HEK293 (cell line): ENCODE measurements around the gene ZNF821.

Experiments used
- CTCF ChIA-PET: fragments of 350-600 bp; formaldehyde crosslinking; extraction: SDS; loops from one replicate; lab custom pipeline; 2021; ENCODE audit warnings: antibody characterized with exemption; lab: Yijun Ruan, JAX
- POLR2A ChIA-PET: fragments of 300-600 bp; formaldehyde crosslinking; extraction: SDS; loops from one replicate; lab custom pipeline; 2020; ENCODE audit warnings: antibody characterized with exemption, inconsistent platforms; lab: Yijun Ruan, JAX
- H3K27ac ChIP-seq: fragments of 200-500 bp; sonication (Bioruptor generic); 2 replicates; pipeline ENCODE4 v1.5.1; 2014; ENCODE audit warnings: low read depth, low read length, control low read depth, inconsistent platforms; ENCODE audit errors: extremely low read depth
- H3K36me3 ChIP-seq, 2 experiments: fragments of 200-500 bp in 1 of 2; sonication (Bioruptor generic) in 1 of 2; 1 replicate in 1 of 2; 2 replicates in 1 of 2; pipeline ENCODE4 v1.5.1; 2014 to 2017; ENCODE audit warnings: inconsistent platforms in 2 of 2, low read length in 2 of 2; ENCODE audit not compliant: control insufficient read depth in 2 of 2, insufficient read depth in 1 of 2
- H3K4me1 ChIP-seq: fragments of 200-500 bp; sonication (Bioruptor generic); 2 replicates; pipeline ENCODE4 v1.5.1; 2014; ENCODE audit warnings: mild to moderate bottlenecking, low read length, inconsistent platforms; ENCODE audit not compliant: control insufficient read depth, insufficient read depth
- H3K4me3 ChIP-seq: 2 replicates; pipeline ENCODE4 v1.5.1; 2011; ENCODE audit warnings: low read depth, mild to moderate bottlenecking, control low read depth, low read length, moderate library complexity
- H3K9me3 ChIP-seq: fragments of 200-500 bp; sonication (Bioruptor generic); 2 replicates; pipeline ENCODE4 v1.5.1; 2014; ENCODE audit warnings: low read depth, low read length, inconsistent platforms; ENCODE audit not compliant: control insufficient read depth, insufficient read depth
- EGR2 ChIP-seq: fragments of 450-650 bp; formaldehyde crosslinking; IDR thresholded peaks from 2 replicates; pipeline ENCODE4 v1.5.1; 2016; ENCODE audit warnings: low read depth, missing biosample characterization, missing genetic modification characterization
- HOXD13 ChIP-seq: sonication (generic); formaldehyde crosslinking; IDR thresholded peaks from 2 replicates; pipeline ENCODE4 v1.8.0; 2022; ENCODE audit warnings: missing genetic modification reagents, borderline replicate concordance
- ZBTB17 ChIP-seq: fragments of 450-650 bp; formaldehyde crosslinking; IDR thresholded peaks from 2 replicates; pipeline ENCODE4 v1.5.1; 2016; ENCODE audit warnings: missing biosample characterization, missing genetic modification characterization
- ZEB2 ChIP-seq: fragments of 450-650 bp; formaldehyde crosslinking; IDR thresholded peaks from 2 replicates; pipeline ENCODE4 v1.5.1; 2016; ENCODE audit warnings: missing biosample characterization, missing genetic modification characterization
- ZIC2 ChIP-seq: fragments of 450-650 bp; formaldehyde crosslinking; IDR thresholded peaks from 2 replicates; pipeline ENCODE4 v1.5.1; 2016; ENCODE audit warnings: missing biosample characterization, missing genetic modification characterization
- ZNF175 ChIP-seq: fragments of 450-650 bp; formaldehyde crosslinking; IDR thresholded peaks from 2 replicates; pipeline ENCODE4 v1.5.1; 2016; ENCODE audit warnings: missing biosample characterization, missing genetic modification characterization
- ZNF202 ChIP-seq: fragments of 450-650 bp; formaldehyde crosslinking; IDR thresholded peaks from 2 replicates; pipeline ENCODE4 v1.5.1; 2016; ENCODE audit warnings: missing biosample characterization, missing genetic modification characterization, borderline replicate concordance
- ZNF214 ChIP-seq: fragments of 450-650 bp; formaldehyde crosslinking; IDR thresholded peaks from 2 replicates; pipeline ENCODE4 v1.5.1; 2017; ENCODE audit warnings: missing biosample characterization, mild to moderate bottlenecking, missing genetic modification characterization, borderline replicate concordance
- ZNF221 ChIP-seq: fragments of 450-650 bp; formaldehyde crosslinking; IDR thresholded peaks from 2 replicates; pipeline ENCODE4 v1.5.1; 2017; ENCODE audit warnings: missing biosample characterization, missing genetic modification characterization, borderline replicate concordance
- ZNF223 ChIP-seq: fragments of 450-650 bp; formaldehyde crosslinking; IDR thresholded peaks from 2 replicates; pipeline ENCODE4 v1.5.1; 2016; ENCODE audit warnings: missing biosample characterization, missing genetic modification characterization
- ZNF248 ChIP-seq: fragments of 450-650 bp; formaldehyde crosslinking; IDR thresholded peaks from 2 replicates; pipeline ENCODE4 v1.5.1; 2017; ENCODE audit warnings: missing biosample characterization, missing genetic modification characterization
- ZNF324 ChIP-seq: fragments of 450-650 bp; formaldehyde crosslinking; IDR thresholded peaks from 2 replicates; pipeline ENCODE4 v1.5.1; 2016; ENCODE audit warnings: missing biosample characterization, missing genetic modification characterization
- ZNF354C ChIP-seq: fragments of 450-650 bp; formaldehyde crosslinking; IDR thresholded peaks from 2 replicates; pipeline ENCODE4 v1.5.1; 2016; ENCODE audit warnings: missing biosample characterization, missing genetic modification characterization, low read depth, borderline replicate concordance
- ZNF544 ChIP-seq: fragments of 450-650 bp; formaldehyde crosslinking; IDR thresholded peaks from 2 replicates; pipeline ENCODE4 v1.5.0; 2017; ENCODE audit warnings: missing biosample characterization, missing genetic modification characterization
- ZNF548 ChIP-seq: fragments of 450-650 bp; formaldehyde crosslinking; IDR thresholded peaks from 2 replicates; pipeline ENCODE4 v1.5.1; 2016; ENCODE audit warnings: missing biosample characterization, missing genetic modification characterization
- ZNF600 ChIP-seq: fragments of 450-650 bp; formaldehyde crosslinking; IDR thresholded peaks from 2 replicates; pipeline ENCODE4 v1.5.1; 2016; ENCODE audit warnings: missing biosample characterization, missing genetic modification characterization
- ZNF701 ChIP-seq: fragments of 450-650 bp; formaldehyde crosslinking; IDR thresholded peaks from 2 replicates; pipeline ENCODE4 v1.5.1; 2016; ENCODE audit warnings: missing biosample characterization, missing genetic modification characterization
- ZNF777 ChIP-seq: fragments of 450-650 bp; formaldehyde crosslinking; IDR thresholded peaks from 2 replicates; pipeline ENCODE4 v1.5.1; 2017; ENCODE audit warnings: missing biosample characterization, missing genetic modification characterization, borderline replicate concordance
- ZNF785 ChIP-seq: fragments of 450-650 bp; formaldehyde crosslinking; IDR thresholded peaks from 2 replicates; pipeline ENCODE4 v1.5.1; 2016; ENCODE audit warnings: missing biosample characterization, missing genetic modification characterization
- ZSCAN30 ChIP-seq: fragments of 450-650 bp; IDR thresholded peaks from 2 replicates; pipeline ENCODE4 v1.5.1; 2018; ENCODE audit warnings: missing biosample characterization, mild to moderate bottlenecking, missing genetic modification characterization, moderate library complexity
- TF ChIP-seq, protein P1 (sequence below): fragments of 450-650 bp; formaldehyde crosslinking; IDR thresholded peaks from 2 replicates; pipeline ENCODE4 v1.5.1; 2017; ENCODE audit warnings: missing biosample characterization, missing genetic modification characterization
- TF ChIP-seq, protein P2 (sequence below): fragments of 450-650 bp; formaldehyde crosslinking; IDR thresholded peaks from 2 replicates; pipeline ENCODE4 v1.5.1; 2016; ENCODE audit warnings: missing biosample characterization, missing genetic modification characterization
- TF ChIP-seq, protein P3 (sequence below): fragments of 450-650 bp; formaldehyde crosslinking; IDR thresholded peaks from 2 replicates; pipeline ENCODE4 v1.5.1; 2017; ENCODE audit warnings: missing biosample characterization, missing genetic modification characterization
- TF ChIP-seq, protein P4 (sequence below): fragments of 450-650 bp; IDR thresholded peaks from 2 replicates; pipeline ENCODE4 v1.5.1; 2018; ENCODE audit warnings: missing biosample characterization, missing genetic modification characterization

ZNF821 gene

DNA sequence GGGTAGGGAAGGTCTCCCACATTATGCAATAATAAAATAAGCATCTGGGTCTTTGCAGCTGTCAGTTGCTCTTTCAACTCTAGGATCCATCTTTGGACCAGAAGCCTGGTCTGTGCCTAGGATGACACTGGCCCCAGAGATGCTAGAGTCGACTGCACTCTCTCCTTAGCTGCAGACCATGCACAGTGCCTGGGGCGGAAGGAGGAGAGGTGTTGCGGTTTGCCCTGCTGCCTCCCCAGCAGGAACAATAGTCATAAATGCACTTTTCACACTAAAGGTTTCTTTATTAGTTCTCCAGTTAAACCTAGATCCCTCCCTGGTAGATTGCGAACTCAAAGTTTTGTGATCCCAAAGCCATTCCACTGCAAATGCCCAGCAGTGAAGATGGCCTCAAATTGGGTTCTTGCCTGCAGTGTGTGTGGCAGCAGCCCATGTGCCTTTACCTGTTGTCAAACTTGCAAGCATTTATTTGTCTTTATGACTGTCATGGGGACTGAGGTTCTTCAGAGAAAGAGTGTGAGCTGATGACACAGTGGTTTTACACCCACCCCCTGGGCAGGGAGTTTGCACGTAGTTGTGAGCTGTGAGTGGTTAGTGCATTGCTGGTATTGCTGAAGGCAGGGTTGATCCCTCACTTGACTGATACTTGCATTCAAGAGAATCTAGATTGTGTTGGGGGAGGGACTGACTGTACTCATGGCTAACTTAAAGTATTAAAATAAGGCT lies 27.9 kb downstream of the ZNF821 start:
- no peaks in the 10 kb centered on the region for H3K4me1 ChIP-seq
- POLR2A ChIA-PET = no interaction called here
- no peak overlapping the region for H3K4me3 ChIP-seq
- H3K9me3 ChIP-seq = no peaks in the 10 kb centered on the region
- no peak for TF ChIP-seq ZNF214 (tag by site-specific recombination)
- no peak for TF ChIP-seq ZNF175 (tag by site-specific recombination)
- no peak for TF ChIP-seq ZNF248 (tag by site-specific recombination)
- TF ChIP-seq ZNF785 (tag by site-specific recombination) = no peak
- no peak for TF ChIP-seq ZNF223 (tag by site-specific recombination)
- TF ChIP-seq ZNF544 (tag by site-specific recombination) = no peak
- TF ChIP-seq HOXD13 (CRISPR knock-in tag) = no peak
- TF ChIP-seq ZNF548 (tag by site-specific recombination) = no peak
- TF ChIP-seq ZNF324 (tag by site-specific recombination) = no peak
- no peak for TF ChIP-seq ZBTB17
- TF ChIP-seq ZNF221 (tag by site-specific recombination) = no peak
- CTCF ChIA-PET = interaction anchor here (0.6 to 4.3 kb wide), 2 partner anchors 26 to 36 kb away, joined by 5 to 22 read pairs; partner anchors contain the start of gene ZNF821
- peaks cover 6 to 76% of the 10 kb centered on the region in 2 experiments; a peak in 2 of 3 replicates for H3K36me3 ChIP-seq
- no peak overlapping the region for H3K27ac ChIP-seq

DNA sequence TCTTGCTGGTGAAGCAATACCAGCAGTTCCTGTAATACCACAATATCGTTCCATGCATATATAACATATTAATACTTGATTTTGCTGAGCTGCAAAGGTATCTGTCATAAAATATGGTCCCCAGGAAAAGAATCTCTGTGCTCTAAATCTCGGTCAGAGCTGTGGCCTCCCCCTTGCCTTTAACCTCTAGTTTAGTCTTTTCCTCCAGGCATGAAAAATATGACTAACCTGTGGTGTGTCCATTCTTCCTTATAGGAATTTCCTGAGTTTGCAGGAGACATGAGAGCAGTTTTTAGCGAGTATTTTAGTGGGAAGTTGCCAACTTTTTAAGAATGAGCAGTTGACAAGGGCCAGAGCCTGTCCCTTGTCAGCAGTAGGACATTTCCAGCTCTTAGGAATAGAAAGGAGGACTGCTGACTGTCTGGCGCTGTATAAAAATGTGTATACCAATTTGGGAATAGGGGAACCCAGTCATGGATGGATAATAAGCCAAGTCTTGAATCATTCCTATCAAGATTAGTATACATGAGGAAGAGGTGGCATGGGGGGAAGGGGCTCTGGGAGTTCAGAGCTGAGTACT lies 29.5 kb downstream of the ZNF821 start:
- Histone ChIP-seq H3K27ac (no peak overlapping the region), H3K9me3 (no peaks in the 10 kb centered on the region), H3K36me3 (peaks cover 11 to 79% of the 10 kb centered on the region in 2 experiments; a peak in 2 of 3 replicates), H3K4me1 (no peaks in the 10 kb centered on the region), H3K4me3 (no peak overlapping the region)
- no peak for TF ChIP-seq ZIC2
- TF ChIP-seq ZSCAN30 (tag by site-specific recombination) = no peak
- TF ChIP-seq, protein P1, sequence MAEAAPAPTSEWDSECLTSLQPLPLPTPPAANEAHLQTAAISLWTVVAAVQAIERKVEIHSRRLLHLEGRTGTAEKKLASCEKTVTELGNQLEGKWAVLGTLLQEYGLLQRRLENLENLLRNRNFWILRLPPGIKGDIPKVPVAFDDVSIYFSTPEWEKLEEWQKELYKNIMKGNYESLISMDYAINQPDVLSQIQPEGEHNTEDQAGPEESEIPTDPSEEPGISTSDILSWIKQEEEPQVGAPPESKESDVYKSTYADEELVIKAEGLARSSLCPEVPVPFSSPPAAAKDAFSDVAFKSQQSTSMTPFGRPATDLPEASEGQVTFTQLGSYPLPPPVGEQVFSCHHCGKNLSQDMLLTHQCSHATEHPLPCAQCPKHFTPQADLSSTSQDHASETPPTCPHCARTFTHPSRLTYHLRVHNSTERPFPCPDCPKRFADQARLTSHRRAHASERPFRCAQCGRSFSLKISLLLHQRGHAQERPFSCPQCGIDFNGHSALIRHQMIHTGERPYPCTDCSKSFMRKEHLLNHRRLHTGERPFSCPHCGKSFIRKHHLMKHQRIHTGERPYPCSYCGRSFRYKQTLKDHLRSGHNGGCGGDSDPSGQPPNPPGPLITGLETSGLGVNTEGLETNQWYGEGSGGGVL (tag by site-specific recombination) = no peak
- TF ChIP-seq, protein P2, sequence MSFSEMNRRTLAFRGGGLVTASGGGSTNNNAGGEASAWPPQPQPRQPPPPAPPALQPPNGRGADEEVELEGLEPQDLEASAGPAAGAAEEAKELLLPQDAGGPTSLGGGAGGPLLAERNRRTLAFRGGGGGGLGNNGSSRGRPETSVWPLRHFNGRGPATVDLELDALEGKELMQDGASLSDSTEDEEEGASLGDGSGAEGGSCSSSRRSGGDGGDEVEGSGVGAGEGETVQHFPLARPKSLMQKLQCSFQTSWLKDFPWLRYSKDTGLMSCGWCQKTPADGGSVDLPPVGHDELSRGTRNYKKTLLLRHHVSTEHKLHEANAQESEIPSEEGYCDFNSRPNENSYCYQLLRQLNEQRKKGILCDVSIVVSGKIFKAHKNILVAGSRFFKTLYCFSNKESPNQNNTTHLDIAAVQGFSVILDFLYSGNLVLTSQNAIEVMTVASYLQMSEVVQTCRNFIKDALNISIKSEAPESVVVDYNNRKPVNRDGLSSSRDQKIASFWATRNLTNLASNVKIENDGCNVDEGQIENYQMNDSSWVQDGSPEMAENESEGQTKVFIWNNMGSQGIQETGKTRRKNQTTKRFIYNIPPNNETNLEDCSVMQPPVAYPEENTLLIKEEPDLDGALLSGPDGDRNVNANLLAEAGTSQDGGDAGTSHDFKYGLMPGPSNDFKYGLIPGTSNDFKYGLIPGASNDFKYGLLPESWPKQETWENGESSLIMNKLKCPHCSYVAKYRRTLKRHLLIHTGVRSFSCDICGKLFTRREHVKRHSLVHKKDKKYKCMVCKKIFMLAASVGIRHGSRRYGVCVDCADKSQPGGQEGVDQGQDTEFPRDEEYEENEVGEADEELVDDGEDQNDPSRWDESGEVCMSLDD (tag by site-specific recombination) = no peak
- TF ChIP-seq HOXD13 (CRISPR knock-in tag) = no peak
- no peak for TF ChIP-seq EGR2 (tag by site-specific recombination)
- TF ChIP-seq, protein P3, sequence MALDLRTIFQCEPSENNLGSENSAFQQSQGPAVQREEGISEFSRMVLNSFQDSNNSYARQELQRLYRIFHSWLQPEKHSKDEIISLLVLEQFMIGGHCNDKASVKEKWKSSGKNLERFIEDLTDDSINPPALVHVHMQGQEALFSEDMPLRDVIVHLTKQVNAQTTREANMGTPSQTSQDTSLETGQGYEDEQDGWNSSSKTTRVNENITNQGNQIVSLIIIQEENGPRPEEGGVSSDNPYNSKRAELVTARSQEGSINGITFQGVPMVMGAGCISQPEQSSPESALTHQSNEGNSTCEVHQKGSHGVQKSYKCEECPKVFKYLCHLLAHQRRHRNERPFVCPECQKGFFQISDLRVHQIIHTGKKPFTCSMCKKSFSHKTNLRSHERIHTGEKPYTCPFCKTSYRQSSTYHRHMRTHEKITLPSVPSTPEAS (tag by site-specific recombination) = no peak
- TF ChIP-seq, protein P4, sequence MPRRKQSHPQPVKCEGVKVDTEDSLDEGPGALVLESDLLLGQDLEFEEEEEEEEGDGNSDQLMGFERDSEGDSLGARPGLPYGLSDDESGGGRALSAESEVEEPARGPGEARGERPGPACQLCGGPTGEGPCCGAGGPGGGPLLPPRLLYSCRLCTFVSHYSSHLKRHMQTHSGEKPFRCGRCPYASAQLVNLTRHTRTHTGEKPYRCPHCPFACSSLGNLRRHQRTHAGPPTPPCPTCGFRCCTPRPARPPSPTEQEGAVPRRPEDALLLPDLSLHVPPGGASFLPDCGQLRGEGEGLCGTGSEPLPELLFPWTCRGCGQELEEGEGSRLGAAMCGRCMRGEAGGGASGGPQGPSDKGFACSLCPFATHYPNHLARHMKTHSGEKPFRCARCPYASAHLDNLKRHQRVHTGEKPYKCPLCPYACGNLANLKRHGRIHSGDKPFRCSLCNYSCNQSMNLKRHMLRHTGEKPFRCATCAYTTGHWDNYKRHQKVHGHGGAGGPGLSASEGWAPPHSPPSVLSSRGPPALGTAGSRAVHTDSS (tag by site-specific recombination) = no peak
- TF ChIP-seq ZNF701 (tag by site-specific recombination) = no peak
- no peak for TF ChIP-seq ZEB2 (tag by site-specific recombination)
- TF ChIP-seq ZNF354C (tag by site-specific recombination) = no peak
- no peak for TF ChIP-seq ZNF600 (tag by site-specific recombination)
- TF ChIP-seq ZNF777 (tag by site-specific recombination) = no peak
- TF ChIP-seq ZNF223 (tag by site-specific recombination) = no peak
- TF ChIP-seq ZNF202 (tag by site-specific recombination) = no peak
- CTCF ChIA-PET = interaction anchor here (0.7 kb wide), 1 partner anchor 28 kb away, joined by 4 read pairs; no protein-coding TSS in a partner anchor
- POLR2A ChIA-PET = no interaction called here
